SK-N-SH (cell line): ENCODE data around the gene RD3L.

Experiments used
- CTCF ChIP-seq: fragments of 200-600 bp; sonication (generic); IDR thresholded peaks from 2 replicates; pipeline ENCODE4 v1.6.1; 2017; ENCODE audit warnings: antibody characterized with exemption, mild to moderate bottlenecking, moderate library complexity
- EP300 ChIP-seq, 2 experiments: IDR thresholded peaks; 2 replicates each; pipeline versions ENCODE4 v1.4.0 to v1.6.1; 2012; ENCODE audit warnings: borderline replicate concordance in 1 of 2, low read depth in 1 of 2, low read length in 1 of 2
- EZH2phosphoT487 ChIP-seq: fragments of 200-600 bp; sonication (generic); IDR thresholded peaks from 2 replicates; pipeline ENCODE4 v1.6.1; 2017; ENCODE audit warnings: low read depth, mixed run types, mild to moderate bottlenecking, antibody characterized with exemption, moderate library complexity, borderline replicate concordance
- POLR2AphosphoS5 ChIP-seq: IDR thresholded peaks from 2 replicates; pipeline ENCODE4 v1.6.1; 2012; ENCODE audit warnings: low read depth, low read length
- RAD21 ChIP-seq: IDR thresholded peaks from 2 replicates; pipeline ENCODE4 v1.6.1; 2012; ENCODE audit warnings: mild to moderate bottlenecking, low read length
- RFX5 ChIP-seq: IDR thresholded peaks from 2 replicates; pipeline ENCODE4 v1.6.1; 2012; ENCODE audit warnings: mild to moderate bottlenecking, improper control_type of control experiment, low read length
- TF ChIP-seq, protein P1 (sequence below): IDR thresholded peaks from 2 replicates; pipeline ENCODE4; 2012
- TF ChIP-seq, protein P2 (sequence below): IDR thresholded peaks from 2 replicates; pipeline ENCODE4 v1.4.0; 2012; ENCODE audit warnings: low read depth, borderline replicate concordance

- TF ChIP-seq EZH2phosphoT487 (no peak), CTCF (no peak), EP300 (IDR thresholded peaks at IDR 0.05; ENCODE audit: borderline replicate concordance in 1 of 2, low read depth in 1 of 2, low read length in 1 of 2) (no peak), RAD21 (no peak), RFX5 (no peak), POLR2AphosphoS5 (no peak)
- TF ChIP-seq, protein P1, sequence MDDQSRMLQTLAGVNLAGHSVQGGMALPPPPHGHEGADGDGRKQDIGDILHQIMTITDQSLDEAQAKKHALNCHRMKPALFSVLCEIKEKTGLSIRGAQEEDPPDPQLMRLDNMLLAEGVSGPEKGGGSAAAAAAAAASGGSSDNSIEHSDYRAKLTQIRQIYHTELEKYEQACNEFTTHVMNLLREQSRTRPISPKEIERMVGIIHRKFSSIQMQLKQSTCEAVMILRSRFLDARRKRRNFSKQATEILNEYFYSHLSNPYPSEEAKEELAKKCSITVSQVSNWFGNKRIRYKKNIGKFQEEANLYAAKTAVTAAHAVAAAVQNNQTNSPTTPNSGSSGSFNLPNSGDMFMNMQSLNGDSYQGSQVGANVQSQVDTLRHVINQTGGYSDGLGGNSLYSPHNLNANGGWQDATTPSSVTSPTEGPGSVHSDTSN = no peak
- TF ChIP-seq, protein P2, sequence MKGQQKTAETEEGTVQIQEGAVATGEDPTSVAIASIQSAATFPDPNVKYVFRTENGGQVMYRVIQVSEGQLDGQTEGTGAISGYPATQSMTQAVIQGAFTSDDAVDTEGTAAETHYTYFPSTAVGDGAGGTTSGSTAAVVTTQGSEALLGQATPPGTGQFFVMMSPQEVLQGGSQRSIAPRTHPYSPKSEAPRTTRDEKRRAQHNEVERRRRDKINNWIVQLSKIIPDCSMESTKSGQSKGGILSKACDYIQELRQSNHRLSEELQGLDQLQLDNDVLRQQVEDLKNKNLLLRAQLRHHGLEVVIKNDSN = no peak
Observed at GRCh38 chr14:103989034-103989433, 46.7 kb upstream of the RD3L start.
